GM12878 (cell line): ENCODE results near the gene KIRREL1. TPM values are rescaled to one million over a fixed set of nuclear protein-coding genes. Genes with fewer than 3 reads are reported as not detected.

ENCODE experiments used
- ATAC-seq: fragments of 200-7000 bp; cut with Tn5 transposase; 3 replicates; pipeline ENCODE4 v1.9.1; 2020; ENCODE audit warnings: mild to moderate bottlenecking, moderate library complexity
- BruUV-seq: library from RNA; stranded (reverse); fragments of 400-500 nt; replicated peaks from 2 replicates; lab custom pipeline; 2021; lab: Mats Ljungman, UMichigan
- CTCF ChIA-PET: fragments of 300-600 bp; sonication (Branson Sonifier 250); formaldehyde crosslinking; extraction: SDS; loops from one replicate; lab custom pipeline; 2021; ENCODE audit warnings: inconsistent platforms; lab: Yijun Ruan, JAX
- POLR2A ChIA-PET: fragments of 350-600 bp; formaldehyde crosslinking; extraction: SDS; loops from one replicate; lab custom pipeline; 2021; ENCODE audit warnings: inconsistent platforms; lab: Charles Lee
- RAD21 ChIA-PET: fragments of 300-600 bp; sonication (Branson Sonifier 250); formaldehyde crosslinking; loops from one replicate; lab custom pipeline; 2023; ENCODE audit warnings: antibody characterized with exemption; ENCODE audit not compliant: unreplicated experiment; lab: Charles Lee
- SMC1A ChIA-PET: fragments of 300-600 bp; sonication (Branson Sonifier 250); formaldehyde crosslinking; loops from one replicate; lab custom pipeline; 2023; ENCODE audit not compliant: unreplicated experiment, uncharacterized antibody; lab: Charles Lee
- DNase-seq: peaks from one replicate; pipeline ENCODE4 v3.0.0-alpha.2; 2011; ENCODE audit warnings: low read depth, low spot score
- FAIRE-seq: peaks from 3 replicates; lab custom pipeline; 2011; peaks lifted over from hg19 to GRCh38; lab: Jason Lieb, UNC
- H2AFZ ChIP-seq: 2 replicates; pipeline ENCODE4 v1.6.0; 2011; ENCODE audit warnings: low read depth, low read length, control low read depth; ENCODE audit not compliant: control insufficient read depth
- H3K27ac ChIP-seq: 2 replicates; pipeline ENCODE4 v1.5.1; 2011; ENCODE audit warnings: control low read depth; ENCODE audit not compliant: control insufficient read depth, insufficient read depth
- H3K27me3 ChIP-seq, 2 experiments: replicated peaks in 1 of 2; 2 replicates each; pipeline versions ENCODE4 v1.6.0 to v1.6.1; 2011; ENCODE audit warnings: low read length in 1 of 2; ENCODE audit not compliant: control insufficient read depth in 2 of 2, insufficient read depth in 2 of 2
- H3K36me3 ChIP-seq, 2 experiments: 2 replicates each; pipeline ENCODE4 v1.5.1; 2011; ENCODE audit warnings: low read length in 1 of 2; ENCODE audit not compliant: control insufficient read depth in 2 of 2, insufficient read depth in 2 of 2
- H3K4me1 ChIP-seq: 2 replicates; pipeline ENCODE4 v1.6.1; 2011; ENCODE audit warnings: mild to moderate bottlenecking, low read length, moderate library complexity, mixed read lengths; ENCODE audit not compliant: control insufficient read depth, insufficient read depth
- H3K4me2 ChIP-seq: 2 replicates; pipeline ENCODE4 v1.6.0; 2011; ENCODE audit warnings: control low read depth; ENCODE audit not compliant: control insufficient read depth, insufficient read depth
- H3K4me3 ChIP-seq: fragments of 200-600 bp; sonication (generic); 2 replicates; pipeline ENCODE4 v1.5.1; 2016
- H3K79me2 ChIP-seq: 2 replicates; pipeline ENCODE4 v1.6.0; 2011; ENCODE audit warnings: low read length; ENCODE audit not compliant: control insufficient read depth, insufficient read depth
- H3K9ac ChIP-seq: 2 replicates; pipeline ENCODE4 v1.8.0; 2011; ENCODE audit warnings: low read length, control low read depth, mixed read lengths; ENCODE audit not compliant: control insufficient read depth, insufficient read depth
- H3K9me3 ChIP-seq: replicated peaks from 3 replicates; pipeline ENCODE4 v1.5.1; 2011; ENCODE audit warnings: mild to moderate bottlenecking, low read length; ENCODE audit not compliant: control insufficient read depth, insufficient read depth
- H4K20me1 ChIP-seq: 2 replicates; pipeline ENCODE4 v1.6.0; 2011; ENCODE audit not compliant: control insufficient read depth, insufficient read depth
- CREM ChIP-seq: IDR thresholded peaks from 2 replicates; pipeline ENCODE4 v1.6.1; 2014; ENCODE audit warnings: antibody characterized with exemption, low read depth
- MTA2 ChIP-seq: fragments of 450-650 bp; IDR thresholded peaks from 2 replicates; pipeline ENCODE4 v1.6.1; 2016; ENCODE audit warnings: low read depth, mild to moderate bottlenecking, moderate library complexity
- NR2C2 ChIP-seq: IDR thresholded peaks from 2 replicates; pipeline ENCODE4 v1.6.1; 2011; ENCODE audit warnings: borderline replicate concordance, low read depth; ENCODE audit not compliant: control insufficient read depth, insufficient read length
- NRF1 ChIP-seq: conservative IDR thresholded peaks from 2 replicates; pipeline ENCODE4 v1.6.1; 2011; ENCODE audit warnings: mild to moderate bottlenecking, low read depth, low read length, improper control_type of control experiment
- POLR2A ChIP-seq: IDR thresholded peaks from 2 replicates; pipeline ENCODE4 v1.6.1; 2011; ENCODE audit warnings: low read depth, mild to moderate bottlenecking, low read length
- TARDBP ChIP-seq: IDR thresholded peaks from 2 replicates; pipeline ENCODE4 v1.6.1; 2016; ENCODE audit warnings: borderline replicate concordance
- TCF3 ChIP-seq: IDR thresholded peaks from 2 replicates; pipeline ENCODE4 v1.6.1; 2012; ENCODE audit warnings: low read depth, mild to moderate bottlenecking, low read length, borderline replicate concordance; ENCODE audit not compliant: insufficient read depth
- WGBS: methylation state at CpG from one replicate; pipeline ENCODE4 v1.1.6; 2016; ENCODE audit warnings: low lambda C conversion rate; ENCODE audit not compliant: insufficient replicate concordance, insufficient coverage; ENCODE audit errors: missing lambda C conversion rate; 5-methylcytosine and 5-hydroxymethylcytosine counted together
- in situ Hi-C: fragments of 300-500 bp; cut with MboI; formaldehyde crosslinking; loops from 9 replicates; pipeline ENCODE4 v1.14.3; 2018; ENCODE audit warnings: mixed read lengths
- intact Hi-C: fragments of 100-400 bp; cut with micrococcal nuclease; formaldehyde crosslinking; loops from one replicate; pipeline ENCODE4 v1.14.2; 2022; ENCODE audit not compliant: unreplicated experiment
- polyA plus RNA-seq, 11 experiments: library from polyadenylated mRNA; depleted of rRNA in 4 of 11; unstranded in 6 of 11; stranded (reverse) in 5 of 11; fragments of >200 nt; fragmentation: Nextera tagmentation in 4 of 11; fragmentation: Illumina TruSeq in 1 of 11; extraction: Ambion mirVana in 4 of 11; extraction: Trizol in 1 of 11; gene quantifications; 1 replicate in 1 of 11; 2 replicates in 10 of 11; pipeline versions ENCODE4 v1.2.1 to v1.2.3, GENCODE V29; 2011 to 2016; ENCODE audit warnings: inconsistent platforms in 2 of 11, missing spikeins in 2 of 11, low read depth in 1 of 11
- total RNA-seq, 4 experiments: library from RNA; depleted of rRNA in 3 of 4; stranded (reverse); fragments of >200 nt in 3 of 4; fragmentation: Illumina TruSeq in 1 of 4; extraction: Trizol in 1 of 4; gene quantifications; 2 replicates each; pipeline versions ENCODE4 v1.2.1 to v1.2.3, GENCODE V29; 2013 to 2021
- TF ChIP-seq, protein P1 (sequence below): IDR thresholded peaks from 2 replicates; pipeline ENCODE4 v1.6.1; 2011; ENCODE audit warnings: low read depth, low read length, improper control_type of control experiment, borderline replicate concordance
- TF ChIP-seq, protein P2 (sequence below): fragments of 450-650 bp; formaldehyde crosslinking; IDR thresholded peaks from 2 replicates; pipeline ENCODE4 v1.5.0; 2022; ENCODE audit warnings: mild to moderate bottlenecking, missing genetic modification characterization

Gene KIRREL1
- total and polyA plus RNA-seq, 10 of the 15 experiments (the other 5 are each of a cell fraction or from before 2014, with no cell fraction given): 0.15 TPM; not detected in 9

DNA sequence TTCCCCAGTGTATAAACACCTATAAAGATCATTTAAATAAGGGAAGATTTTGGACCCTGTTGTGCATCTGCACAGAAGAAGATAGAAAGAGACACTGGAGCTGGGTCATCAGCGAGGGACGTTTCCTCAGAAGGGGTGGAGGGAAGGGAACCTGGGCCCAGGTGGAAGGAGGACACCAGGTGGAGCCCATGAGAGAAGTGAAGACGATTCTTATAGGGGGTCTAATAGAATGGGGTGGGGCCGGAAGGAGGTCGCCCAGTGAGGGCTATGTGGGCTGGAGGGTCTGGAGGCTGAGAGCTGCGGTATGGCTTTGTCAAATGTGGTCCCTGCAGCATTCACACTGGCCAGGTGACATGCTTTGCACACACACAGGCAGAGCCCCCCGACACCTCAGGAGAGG, 13.7 kb downstream of the KIRREL1 start:
- ChIA-PET POLR2A (no interaction called here), RAD21 (no interaction called here), SMC1A (no interaction called here), CTCF (no interaction called here)
- intact Hi-C loops (no loop called here), in situ Hi-C loops (no loop called here)
- Histone ChIP-seq H3K36me3 (no peaks in the 10 kb centered on the region), H4K20me1 (no peaks in the 10 kb centered on the region), H3K4me2 (no peak overlapping the region), H3K4me1 (no peaks in the 10 kb centered on the region), H3K4me3 (no peak overlapping the region), H3K9ac (no peak overlapping the region), H2AFZ (no peak overlapping the region), H3K79me2 (no peaks in the 10 kb centered on the region), H3K27me3 (peaks cover 4 to 9% of the 10 kb centered on the region in 2 experiments; a peak in 3 of 4 replicates), H3K9me3 (no peaks in the 10 kb centered on the region), H3K27ac (no peak overlapping the region)
- no TSS peak for BruUV-seq
- ATAC-seq: no peak
- FAIRE-seq: no peak
- DNase-seq: no peak
- WGBS: 32% methylated on average over 7 of the region's 7 CpGs
- no peak for TF ChIP-seq POLR2A
- TF ChIP-seq, protein P1, sequence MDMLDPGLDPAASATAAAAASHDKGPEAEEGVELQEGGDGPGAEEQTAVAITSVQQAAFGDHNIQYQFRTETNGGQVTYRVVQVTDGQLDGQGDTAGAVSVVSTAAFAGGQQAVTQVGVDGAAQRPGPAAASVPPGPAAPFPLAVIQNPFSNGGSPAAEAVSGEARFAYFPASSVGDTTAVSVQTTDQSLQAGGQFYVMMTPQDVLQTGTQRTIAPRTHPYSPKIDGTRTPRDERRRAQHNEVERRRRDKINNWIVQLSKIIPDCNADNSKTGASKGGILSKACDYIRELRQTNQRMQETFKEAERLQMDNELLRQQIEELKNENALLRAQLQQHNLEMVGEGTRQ: no peak
- TF ChIP-seq, protein P2, sequence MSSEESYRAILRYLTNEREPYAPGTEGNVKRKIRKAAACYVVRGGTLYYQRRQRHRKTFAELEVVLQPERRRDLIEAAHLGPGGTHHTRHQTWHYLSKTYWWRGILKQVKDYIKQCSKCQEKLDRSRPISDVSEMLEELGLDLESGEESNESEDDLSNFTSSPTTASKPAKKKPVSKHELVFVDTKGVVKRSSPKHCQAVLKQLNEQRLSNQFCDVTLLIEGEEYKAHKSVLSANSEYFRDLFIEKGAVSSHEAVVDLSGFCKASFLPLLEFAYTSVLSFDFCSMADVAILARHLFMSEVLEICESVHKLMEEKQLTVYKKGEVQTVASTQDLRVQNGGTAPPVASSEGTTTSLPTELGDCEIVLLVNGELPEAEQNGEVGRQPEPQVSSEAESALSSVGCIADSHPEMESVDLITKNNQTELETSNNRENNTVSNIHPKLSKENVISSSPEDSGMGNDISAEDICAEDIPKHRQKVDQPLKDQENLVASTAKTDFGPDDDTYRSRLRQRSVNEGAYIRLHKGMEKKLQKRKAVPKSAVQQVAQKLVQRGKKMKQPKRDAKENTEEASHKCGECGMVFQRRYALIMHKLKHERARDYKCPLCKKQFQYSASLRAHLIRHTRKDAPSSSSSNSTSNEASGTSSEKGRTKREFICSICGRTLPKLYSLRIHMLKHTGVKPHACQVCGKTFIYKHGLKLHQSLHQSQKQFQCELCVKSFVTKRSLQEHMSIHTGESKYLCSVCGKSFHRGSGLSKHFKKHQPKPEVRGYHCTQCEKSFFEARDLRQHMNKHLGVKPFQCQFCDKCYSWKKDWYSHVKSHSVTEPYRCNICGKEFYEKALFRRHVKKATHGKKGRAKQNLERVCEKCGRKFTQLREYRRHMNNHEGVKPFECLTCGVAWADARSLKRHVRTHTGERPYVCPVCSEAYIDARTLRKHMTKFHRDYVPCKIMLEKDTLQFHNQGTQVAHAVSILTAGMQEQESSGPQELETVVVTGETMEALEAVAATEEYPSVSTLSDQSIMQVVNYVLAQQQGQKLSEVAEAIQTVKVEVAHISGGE (CRISPR knock-in tag): no peak
- TF ChIP-seq NR2C2: no peak
- no peak for TF ChIP-seq MTA2
- no peak for TF ChIP-seq NRF1
- TF ChIP-seq TCF3: no peak
- no peak for TF ChIP-seq TARDBP
- TF ChIP-seq CREM: no peak
